Body of pancreas (tissue), 4 donors: ENCODE data around the gene BSND. TPM values are rescaled to one million over a fixed set of nuclear protein-coding genes. Genes with fewer than 3 reads are reported as not detected.

Source experiments
- ATAC-seq: fragments of 150-250 bp; one replicate; pipeline ENCODE4 v1.9.1; 2016
- DNase-seq, 4 donors: peaks; one replicate each; pipeline ENCODE4 v3.0.0-alpha.2; 2019
- H3K27ac ChIP-seq, 4 donors: fragments of 200-600 bp; sonication (generic); 1 replicate in 3 of 4; 2 replicates in 1 of 4; pipeline versions ENCODE4 v1.5.1 to v1.6.1; 2016 to 2019; ENCODE audit warnings: mild to moderate bottlenecking in 1 of 4, mixed read lengths in 1 of 4, moderate library complexity in 1 of 4
- H3K27me3 ChIP-seq, 2 donors: fragments of 200-600 bp; sonication (generic); one replicate each; pipeline ENCODE4 v1.6.0; 2016; ENCODE audit warnings: mild to moderate bottlenecking in 1 of 2
- H3K36me3 ChIP-seq, 2 donors: fragments of 200-600 bp; sonication (generic); replicated peaks in 1 of 2; 2 replicates each; pipeline ENCODE4 v1.5.1; 2016; ENCODE audit warnings: low read depth in 2 of 2; ENCODE audit not compliant: insufficient read depth in 1 of 2
- H3K4me1 ChIP-seq: fragments of 200-600 bp; sonication (generic); one replicate; pipeline ENCODE4 v1.6.0; 2016
- H3K4me3 ChIP-seq, 2 donors: fragments of 200-600 bp; sonication (generic); 1 replicate in 1 of 2; 2 replicates in 1 of 2; pipeline ENCODE4 v1.5.1; 2016 to 2019
- H3K9me3 ChIP-seq, 3 donors: fragments of 200-600 bp; sonication (generic); 1 replicate in 2 of 3; 2 replicates in 1 of 3; pipeline ENCODE4 v1.5.1; 2016
- POLR2A ChIP-seq, 3 donors: fragments of 450-650 bp; IDR thresholded peaks; one replicate each; pipeline ENCODE4 v1.6.1; 2016; ENCODE audit warnings: antibody characterized with exemption in 3 of 3, mild to moderate bottlenecking in 2 of 3
- WGBS, 2 donors: methylation state at CpG; one replicate each; pipeline ENCODE4 v1.1.5; 2017; 5-methylcytosine and 5-hydroxymethylcytosine counted together
- intact Hi-C: fragments of 100-400 bp; cut with DNase I; formaldehyde crosslinking; loops from one replicate; pipeline ENCODE4 v1.15.1; 2023
- total RNA-seq, 2 donors: library from RNA; depleted of rRNA; stranded (reverse); fragments of >200 nt; gene quantifications; one replicate each; pipeline ENCODE4 v1.1.0, GENCODE V29; 2016
- TF ChIP-seq, protein P1 (sequence below), 7 experiments: fragments of 450-650 bp in 4 of 7; fragments of 200-600 bp in 3 of 7; sonication (generic) in 3 of 7; IDR thresholded peaks; one replicate each; pipeline ENCODE4 v1.5.1; 2016 to 2019; ENCODE audit warnings: antibody characterized with exemption in 7 of 7

BSND gene
- total RNA-seq, 2 donors from 2014 or later: not detected

DNA sequence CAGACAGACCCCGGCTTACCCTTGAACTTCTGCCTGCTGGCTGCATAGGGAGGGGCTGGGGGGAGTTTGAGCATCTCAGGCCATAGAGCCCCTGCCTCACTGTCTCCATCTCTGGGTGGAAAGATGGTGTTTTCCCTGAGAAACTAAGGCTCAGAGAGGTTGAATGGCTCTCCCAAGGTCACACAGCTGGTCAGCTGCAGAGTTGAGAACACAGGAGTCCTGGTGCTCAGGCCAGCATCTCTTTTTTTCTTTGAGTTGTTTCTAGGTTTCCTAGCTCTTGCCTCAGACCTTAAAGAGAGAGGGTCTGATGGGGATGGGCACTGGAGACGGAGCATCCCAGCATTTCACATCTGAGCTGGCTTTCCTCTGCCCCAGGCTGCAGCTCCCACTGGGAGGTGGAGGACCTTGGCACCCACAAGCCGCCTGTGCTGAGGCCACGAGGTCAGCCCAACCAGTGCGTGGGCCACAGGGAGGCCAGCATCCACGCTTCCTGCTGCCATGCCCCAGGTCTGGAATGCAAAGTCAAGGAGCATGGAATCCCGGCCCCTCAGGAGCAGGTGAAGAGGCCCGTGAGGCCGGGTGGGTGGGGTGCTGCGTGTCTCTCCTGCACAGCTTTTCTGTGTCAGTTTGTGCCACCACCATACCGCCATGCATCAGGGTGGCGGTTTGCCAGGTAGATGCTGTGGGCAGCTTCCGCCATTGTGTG lies 62.4 kb downstream of the BSND start:
- no peaks in the 10 kb centered on the region for H3K27me3 ChIP-seq
- H3K9me3 ChIP-seq: no peaks in the 10 kb centered on the region
- no peak overlapping the region for H3K27ac ChIP-seq
- no peak overlapping the region for H3K4me3 ChIP-seq
- WGBS, 2 donors: 60 to 86% methylated on average over 3 to 13 of the region's 13 CpGs
- ATAC-seq: no peak
- TF ChIP-seq, protein P1, sequence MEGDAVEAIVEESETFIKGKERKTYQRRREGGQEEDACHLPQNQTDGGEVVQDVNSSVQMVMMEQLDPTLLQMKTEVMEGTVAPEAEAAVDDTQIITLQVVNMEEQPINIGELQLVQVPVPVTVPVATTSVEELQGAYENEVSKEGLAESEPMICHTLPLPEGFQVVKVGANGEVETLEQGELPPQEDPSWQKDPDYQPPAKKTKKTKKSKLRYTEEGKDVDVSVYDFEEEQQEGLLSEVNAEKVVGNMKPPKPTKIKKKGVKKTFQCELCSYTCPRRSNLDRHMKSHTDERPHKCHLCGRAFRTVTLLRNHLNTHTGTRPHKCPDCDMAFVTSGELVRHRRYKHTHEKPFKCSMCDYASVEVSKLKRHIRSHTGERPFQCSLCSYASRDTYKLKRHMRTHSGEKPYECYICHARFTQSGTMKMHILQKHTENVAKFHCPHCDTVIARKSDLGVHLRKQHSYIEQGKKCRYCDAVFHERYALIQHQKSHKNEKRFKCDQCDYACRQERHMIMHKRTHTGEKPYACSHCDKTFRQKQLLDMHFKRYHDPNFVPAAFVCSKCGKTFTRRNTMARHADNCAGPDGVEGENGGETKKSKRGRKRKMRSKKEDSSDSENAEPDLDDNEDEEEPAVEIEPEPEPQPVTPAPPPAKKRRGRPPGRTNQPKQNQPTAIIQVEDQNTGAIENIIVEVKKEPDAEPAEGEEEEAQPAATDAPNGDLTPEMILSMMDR (IDR thresholded peaks at IDR 0.05): no peak
- TF ChIP-seq POLR2A (IDR thresholded peaks at IDR 0.05): no peak
- H3K36me3 ChIP-seq: no peaks in the 10 kb centered on the region
- no peak for DNase-seq
- H3K4me1 ChIP-seq: no peaks in the 10 kb centered on the region
- intact Hi-C loops: no loop called here

Other genes with a start within 250 kb of the BSND start
- gene PARS2, start 234.4 kb upstream of the BSND start, total RNA-seq: 1 to 10 TPM in 1 of 2 donors, under 1 TPM in 1; 0.66 to 2.3 TPM
- 10 to 100 TPM; 12.2 to 15.6 TPM for gene TTC22, start 197.6 kb upstream of the BSND start, total RNA-seq
- gene DHCR24, start 111.7 kb upstream of the BSND start, total RNA-seq: 10 to 100 TPM; 23.6 to 32.3 TPM
- gene TMEM61, start 18.3 kb upstream of the BSND start, total RNA-seq: 1 to 10 TPM; 2.0 to 3.6 TPM
- 10 to 100 TPM in 1 of 2 donors, 1 to 10 TPM in 1; 6.0 to 13.8 TPM for gene PCSK9, start 40.6 kb downstream of the BSND start, total RNA-seq
- gene USP24, start 216.4 kb downstream of the BSND start, total RNA-seq: 10 to 100 TPM; 28.3 to 68.6 TPM